Mesenchymal stem cell (in vitro differentiated cells and primary cell): ENCODE measurements around the gene ARHGAP4.
A peak's percentile ranks its signal among the peaks of the same experiment; 100 is the strongest.

Experiments
- DNase-seq: peaks from one replicate; pipeline ENCODE4 v3.0.0-alpha.2; 2013
- H2AFZ ChIP-seq: one replicate; pipeline ENCODE4 v1.6.1; 2013; ENCODE audit warnings: low read depth, mild to moderate bottlenecking, control low read depth, inconsistent platforms, low read length, moderate library complexity
- H2AK5ac ChIP-seq: 2 replicates; pipeline ENCODE4 v1.6.1; 2013; ENCODE audit warnings: low read length, moderate library complexity, mild to moderate bottlenecking, inconsistent platforms; ENCODE audit not compliant: severe bottlenecking
- H2BK120ac ChIP-seq: one replicate; pipeline ENCODE4 v1.6.1; 2013; ENCODE audit warnings: low read depth, mild to moderate bottlenecking, inconsistent platforms, low read length, moderate library complexity
- H2BK12ac ChIP-seq, 2 experiments: one replicate each; pipeline ENCODE4 v1.6.1; 2013; ENCODE audit warnings: inconsistent platforms in 2 of 2, low read length in 2 of 2, mild to moderate bottlenecking in 2 of 2, moderate library complexity in 2 of 2, control low read depth in 1 of 2
- H2BK15ac ChIP-seq: one replicate; pipeline ENCODE4 v1.6.1; 2013; ENCODE audit warnings: mild to moderate bottlenecking, low read depth, inconsistent platforms; ENCODE audit not compliant: poor library complexity, severe bottlenecking
- H2BK5ac ChIP-seq: 2 replicates; pipeline ENCODE4 v1.6.1; 2013; ENCODE audit warnings: low read depth, mild to moderate bottlenecking, low read length, control low read depth, inconsistent platforms; ENCODE audit not compliant: poor library complexity, severe bottlenecking
- H3K14ac ChIP-seq, 2 experiments: one replicate each; pipeline ENCODE4 v1.6.1; 2013; ENCODE audit warnings: inconsistent platforms in 2 of 2, low read length in 2 of 2, control low read depth in 1 of 2, mild to moderate bottlenecking in 1 of 2, moderate library complexity in 1 of 2
- H3K18ac ChIP-seq, 2 experiments: one replicate each; pipeline ENCODE4 v1.6.1; 2013; ENCODE audit warnings: inconsistent platforms in 2 of 2, low read length in 2 of 2, control low read depth in 1 of 2, low read depth in 1 of 2, mild to moderate bottlenecking in 1 of 2
- H3K23ac ChIP-seq, 2 experiments: one replicate each; pipeline ENCODE4 v1.6.1; 2013; ENCODE audit warnings: inconsistent platforms in 2 of 2, low read length in 2 of 2, mild to moderate bottlenecking in 2 of 2, moderate library complexity in 2 of 2, control low read depth in 1 of 2
- H3K27ac ChIP-seq: 2 replicates; pipeline ENCODE4 v1.5.1; 2013; ENCODE audit warnings: mild to moderate bottlenecking, moderate library complexity, low read length, control low read depth, inconsistent platforms; ENCODE audit not compliant: poor library complexity, severe bottlenecking
- H3K27me3 ChIP-seq, 2 experiments: 2 replicates each; pipeline versions ENCODE4 v1.6.1 to v1.7.0; 2013; ENCODE audit warnings: low read length in 2 of 2, mild to moderate bottlenecking in 2 of 2, moderate library complexity in 2 of 2, control low read depth in 1 of 2, inconsistent platforms in 1 of 2; ENCODE audit not compliant: control insufficient read depth in 1 of 2, insufficient read depth in 1 of 2
- H3K36me3 ChIP-seq, 2 experiments: 2 replicates each; pipeline versions ENCODE4 v1.6.1 to v1.7.0; 2013; ENCODE audit warnings: low read length in 2 of 2, control low read depth in 1 of 2, inconsistent platforms in 1 of 2, low read depth in 1 of 2, mild to moderate bottlenecking in 1 of 2; ENCODE audit not compliant: insufficient read depth in 2 of 2, control insufficient read depth in 1 of 2
- H3K4ac ChIP-seq, 2 experiments: one replicate each; pipeline ENCODE4 v1.6.1; 2013; ENCODE audit warnings: inconsistent platforms in 2 of 2, low read length in 2 of 2, mild to moderate bottlenecking in 2 of 2, moderate library complexity in 2 of 2, control low read depth in 1 of 2, low read depth in 1 of 2
- H3K4me1 ChIP-seq: 2 replicates; pipeline ENCODE4 v1.6.1; 2013; ENCODE audit warnings: low read depth, low read length, control low read depth; ENCODE audit not compliant: control insufficient read depth, insufficient read depth
- H3K4me2 ChIP-seq: 2 replicates; pipeline ENCODE4 v1.6.1; 2013; ENCODE audit warnings: low read length, mild to moderate bottlenecking, inconsistent platforms; ENCODE audit not compliant: poor library complexity, severe bottlenecking
- H3K4me3 ChIP-seq, 2 experiments: 2 replicates each; pipeline versions ENCODE4 v1.5.1 to v1.7.0; 2013; ENCODE audit warnings: low read length in 2 of 2, mild to moderate bottlenecking in 2 of 2, control low read depth in 1 of 2, low read depth in 1 of 2; ENCODE audit not compliant: insufficient read depth in 1 of 2
- H3K79me1 ChIP-seq: replicated peaks from 2 replicates; pipeline ENCODE4 v1.6.1; 2013; ENCODE audit warnings: mild to moderate bottlenecking, control low read depth, low read length, inconsistent platforms; ENCODE audit not compliant: poor library complexity, severe bottlenecking
- H3K9ac ChIP-seq: 2 replicates; pipeline ENCODE4 v1.7.0; 2013; ENCODE audit warnings: mild to moderate bottlenecking, low read length, moderate library complexity
- H3K9me3 ChIP-seq: 2 replicates; pipeline ENCODE4 v1.7.0; 2013; ENCODE audit warnings: mild to moderate bottlenecking, low read length; ENCODE audit not compliant: control insufficient read depth
- H4K8ac ChIP-seq: one replicate; pipeline ENCODE4 v1.6.1; 2013; ENCODE audit warnings: inconsistent platforms, mild to moderate bottlenecking, low read length, moderate library complexity
- H4K91ac ChIP-seq: one replicate; pipeline ENCODE4 v1.6.1; 2013; ENCODE audit warnings: mild to moderate bottlenecking, low read length, inconsistent platforms
- WGBS: methylation state at CpG from one replicate; pipeline ENCODE4 v1.1.7; 2013; ENCODE audit warnings: mixed read lengths; 5-methylcytosine and 5-hydroxymethylcytosine counted together

Gene ARHGAP4

GRCh38 chrX:153947009-153947769, 21.1 kb upstream of the ARHGAP4 start:
- Histone ChIP-seq H2BK5ac (no peak overlapping the region), H3K27ac (no peak overlapping the region), H4K91ac (peak overlapping the region; percentile 27), H3K9ac (peak overlapping the region; percentile 11), H3K23ac (no peak overlapping the region), H2AK5ac (no peak overlapping the region), H3K4me3 (no peak overlapping the region), H3K79me1 (peaks cover 12% of the 10 kb centered on the region), H3K4me1 (peaks cover 26% of the 10 kb centered on the region), H3K9me3 (no peaks in the 10 kb centered on the region), H2BK12ac (no peak overlapping the region), H4K8ac (no peak overlapping the region), H3K18ac (peak overlapping the region; percentile 30 to 33), H3K4me2 (no peak overlapping the region), H3K4ac (no peak overlapping the region), H3K36me3 (peaks cover 44 to 55% of the 10 kb centered on the region in 2 experiments), H3K14ac (no peak overlapping the region), H2AFZ (no peak overlapping the region), H2BK15ac (no peak overlapping the region), H2BK120ac (no peak overlapping the region), H3K27me3 (peaks cover 0 to 3% of the 10 kb centered on the region in 2 experiments)
- peak; percentile 82 for DNase-seq
- WGBS = 53% methylated on average over 7 of the region's 19 CpGs

GRCh38 chrX:153945956-153946943, 20.2 kb upstream of the ARHGAP4 start:
- no peak overlapping the region for H2BK5ac ChIP-seq
- H4K8ac ChIP-seq = peak overlapping the region; percentile 28
- H3K23ac ChIP-seq = no peak overlapping the region
- H2AFZ ChIP-seq = no peak overlapping the region
- no peak overlapping the region for H2AK5ac ChIP-seq
- no peak overlapping the region for H3K4ac ChIP-seq
- H3K27ac ChIP-seq = no peak overlapping the region
- no peak overlapping the region for H3K4me2 ChIP-seq
- WGBS = 96% methylated on average over 20 of the region's 24 CpGs
- H3K27me3 ChIP-seq = peaks cover 0 to 3% of the 10 kb centered on the region in 2 experiments
- H2BK12ac ChIP-seq = peak overlapping the region in 1 of 2 experiments; percentile 63
- H3K4me1 ChIP-seq = peaks cover 28% of the 10 kb centered on the region
- no peak for DNase-seq
- no peaks in the 10 kb centered on the region for H3K9me3 ChIP-seq
- no peak overlapping the region for H3K18ac ChIP-seq
- no peak overlapping the region for H3K9ac ChIP-seq
- peaks cover 34 to 46% of the 10 kb centered on the region in 2 experiments for H3K36me3 ChIP-seq
- no peak overlapping the region for H2BK15ac ChIP-seq
- H3K79me1 ChIP-seq = peaks cover 5% of the 10 kb centered on the region
- H2BK120ac ChIP-seq = no peak overlapping the region
- H4K91ac ChIP-seq = no peak overlapping the region
- no peak overlapping the region for H3K14ac ChIP-seq
- H3K4me3 ChIP-seq = no peak overlapping the region

- no peak overlapping the region for H4K91ac ChIP-seq
- H4K8ac ChIP-seq = peak overlapping the region; percentile 52
- no peak overlapping the region for H2AK5ac ChIP-seq
- H3K4ac ChIP-seq = no peak overlapping the region
- H3K36me3 ChIP-seq = peaks cover 20 to 31% of the 10 kb centered on the region in 2 experiments
- H3K4me2 ChIP-seq = peak overlapping the region; percentile 47
- peak overlapping the region in 1 of 2 experiments; percentile 96 for H2BK12ac ChIP-seq
- 66% methylated on average over 6 of the region's 6 CpGs for WGBS
- no peaks in the 10 kb centered on the region for H3K79me1 ChIP-seq
- H3K14ac ChIP-seq = no peak overlapping the region
- no peak overlapping the region for H2BK5ac ChIP-seq
- H3K27me3 ChIP-seq = peaks cover 0 to 10% of the 10 kb centered on the region in 2 experiments
- H3K18ac ChIP-seq = peak overlapping the region in 1 of 2 experiments; percentile 21
- H3K4me1 ChIP-seq = peaks cover 26% of the 10 kb centered on the region
- no peak overlapping the region for H3K4me3 ChIP-seq
- H3K9ac ChIP-seq = no peak overlapping the region
- H3K27ac ChIP-seq = no peak overlapping the region
- H3K9me3 ChIP-seq = no peaks in the 10 kb centered on the region
- no peak for DNase-seq
- no peak overlapping the region for H3K23ac ChIP-seq
- no peak overlapping the region for H2BK15ac ChIP-seq
- H2BK120ac ChIP-seq = no peak overlapping the region
- peak overlapping the region; percentile 36 for H2AFZ ChIP-seq
Measured at GRCh38 chrX:153944800-153945150, 18.7 kb upstream of the ARHGAP4 start.
